Ecto neural progenitor cell (in vitro differentiated cells): ENCODE measurements around the gene SERPINH1.

Experiments used
- DNase-seq: peaks from one replicate; pipeline ENCODE4 v3.0.0-alpha.2; 2018; ENCODE audit warnings: low spot score

SERPINH1 gene

DNA sequence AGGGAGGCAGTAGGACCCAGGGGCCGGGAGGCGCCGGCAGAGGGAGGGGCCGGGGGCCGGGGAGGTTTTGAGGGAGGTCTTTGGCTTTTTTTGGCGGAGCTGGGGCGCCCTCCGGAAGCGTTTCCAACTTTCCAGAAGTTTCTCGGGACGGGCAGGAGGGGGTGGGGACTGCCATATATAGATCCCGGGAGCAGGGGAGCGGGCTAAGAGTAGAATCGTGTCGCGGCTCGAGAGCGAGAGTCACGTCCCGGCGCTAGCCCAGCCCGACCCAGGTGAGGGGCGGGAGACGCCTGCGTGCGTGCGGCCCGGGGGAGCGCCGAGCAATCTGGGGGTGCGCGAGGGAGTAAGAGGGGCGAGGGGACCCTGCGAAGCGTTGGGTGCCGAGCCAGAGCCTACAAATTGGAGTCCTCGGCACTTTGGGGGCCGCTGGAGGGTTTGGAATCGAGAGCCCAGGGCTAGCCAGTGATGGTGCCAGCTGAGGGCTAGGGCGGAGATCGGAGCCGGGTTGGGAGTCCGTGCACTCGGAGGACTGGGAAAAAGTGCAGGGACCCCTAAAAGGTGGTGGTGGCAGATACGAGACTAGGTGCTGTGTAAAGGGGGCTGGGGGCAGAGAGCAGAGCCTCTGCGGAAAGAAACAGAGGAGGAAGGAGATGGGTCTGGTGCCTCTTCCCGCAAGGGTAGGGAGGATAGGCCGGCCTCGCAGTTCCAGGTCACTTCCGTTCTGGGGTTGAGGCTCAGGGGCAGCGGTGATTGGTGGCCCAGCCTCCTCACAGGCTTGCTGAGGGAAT lies at the start of gene SERPINH1:
SERPINH1 (plus strand) TSS at position 206 of the 788 bp plus-strand sequence. CDS start 4,097 bp downstream, outside the sequence.
- DNase-seq, result peak; percentile 88

DNA sequence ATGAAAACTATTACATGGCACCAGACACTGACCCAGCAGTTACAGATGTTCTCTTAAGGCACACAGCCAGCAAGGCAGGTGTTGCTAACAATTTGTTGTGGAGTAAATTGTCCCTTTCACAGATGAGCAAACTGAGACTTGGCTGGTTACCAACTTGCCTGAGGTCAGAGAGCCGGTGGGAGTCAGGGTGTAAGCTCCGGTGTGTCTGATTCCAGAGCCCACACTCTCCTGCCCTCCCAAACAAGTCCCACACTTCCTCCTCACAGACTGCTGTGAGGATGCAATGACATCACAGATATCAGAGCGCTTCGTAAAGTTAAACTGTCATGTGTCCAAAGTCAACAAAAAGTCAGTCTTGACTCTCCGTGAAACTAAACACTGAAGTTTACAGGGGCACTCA lies 48.8 kb upstream of the SERPINH1 start:
- DNase-seq, result no peak

DNA sequence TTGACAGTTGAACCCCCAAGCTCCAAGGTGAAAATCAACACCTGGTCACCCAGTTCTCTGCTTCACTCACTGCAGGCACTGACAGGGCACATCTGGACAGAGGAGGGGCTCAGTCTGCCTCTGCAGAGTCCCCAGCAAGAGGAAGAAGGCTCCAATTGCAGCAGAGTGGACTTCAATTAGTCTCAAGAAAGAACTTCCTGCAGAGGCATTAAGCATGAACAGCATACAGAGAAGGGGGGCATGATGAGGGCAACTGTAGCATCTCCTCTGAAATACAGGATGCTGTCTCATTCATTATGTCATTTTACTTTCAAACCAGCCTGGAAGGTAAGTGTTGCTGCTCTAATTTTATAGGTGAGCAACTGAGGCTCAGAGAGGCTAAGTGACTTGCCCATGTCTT lies 47.5 kb upstream of the SERPINH1 start:
- DNase-seq, result no peak

DNA sequence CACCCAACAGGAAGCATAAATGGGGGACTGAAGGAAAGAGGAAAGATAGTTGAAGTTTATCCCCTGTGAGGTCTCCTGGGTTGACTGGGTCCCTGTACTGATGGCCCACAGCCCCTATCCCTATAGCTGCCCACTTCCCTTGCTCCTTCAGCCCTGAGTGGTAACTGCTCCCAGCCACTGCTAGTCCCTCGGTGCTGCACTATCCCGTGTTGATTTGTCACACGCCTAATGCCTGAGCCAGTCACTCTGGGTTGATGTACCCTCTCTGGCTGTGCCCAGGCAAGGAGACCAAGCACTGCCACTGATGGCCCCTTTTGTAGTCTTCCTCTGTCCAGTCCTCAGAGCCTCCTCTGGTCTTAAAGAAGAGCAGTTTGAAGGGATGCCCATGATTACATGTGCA lies 45.9 kb upstream of the SERPINH1 start:
- no peak for DNase-seq

DNA sequence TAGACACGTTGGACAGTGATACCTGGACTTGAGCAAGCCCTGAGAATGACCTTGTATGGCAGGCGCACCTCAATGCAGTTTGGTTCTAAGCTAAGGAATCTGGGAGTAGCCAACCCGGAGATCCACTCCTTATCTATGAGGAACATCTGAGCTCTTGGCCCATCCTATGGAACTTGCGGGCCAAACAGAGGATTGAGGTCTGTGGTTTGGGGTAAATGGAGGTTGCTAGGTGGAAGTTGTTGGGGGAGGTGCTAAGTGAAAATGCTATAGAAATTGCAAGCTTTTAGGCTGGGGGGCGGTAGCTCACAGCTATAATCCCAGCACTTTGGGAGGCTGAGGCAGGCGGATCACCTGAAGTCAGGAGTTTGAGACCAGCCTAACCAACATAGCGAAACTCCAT lies 45.2 kb upstream of the SERPINH1 start:
- no peak for DNase-seq

DNA sequence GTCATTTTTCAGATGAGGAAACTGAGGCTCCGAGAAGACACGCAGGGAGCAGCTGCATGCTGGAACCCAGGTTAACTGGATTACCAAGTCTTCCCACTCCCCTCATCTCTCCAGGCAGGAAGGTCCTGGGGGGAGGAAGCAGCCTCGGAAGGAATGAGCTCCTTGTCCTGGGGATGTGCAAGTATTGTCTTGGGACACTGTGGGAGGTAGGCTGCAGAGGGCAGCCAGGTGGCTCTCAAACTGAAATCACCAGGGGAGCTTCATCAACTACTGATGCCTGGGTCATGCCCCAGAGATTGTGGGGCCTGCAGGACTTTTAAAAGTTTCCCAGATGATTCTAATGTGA lies 43.9 kb upstream of the SERPINH1 start:
- no peak for DNase-seq

DNA sequence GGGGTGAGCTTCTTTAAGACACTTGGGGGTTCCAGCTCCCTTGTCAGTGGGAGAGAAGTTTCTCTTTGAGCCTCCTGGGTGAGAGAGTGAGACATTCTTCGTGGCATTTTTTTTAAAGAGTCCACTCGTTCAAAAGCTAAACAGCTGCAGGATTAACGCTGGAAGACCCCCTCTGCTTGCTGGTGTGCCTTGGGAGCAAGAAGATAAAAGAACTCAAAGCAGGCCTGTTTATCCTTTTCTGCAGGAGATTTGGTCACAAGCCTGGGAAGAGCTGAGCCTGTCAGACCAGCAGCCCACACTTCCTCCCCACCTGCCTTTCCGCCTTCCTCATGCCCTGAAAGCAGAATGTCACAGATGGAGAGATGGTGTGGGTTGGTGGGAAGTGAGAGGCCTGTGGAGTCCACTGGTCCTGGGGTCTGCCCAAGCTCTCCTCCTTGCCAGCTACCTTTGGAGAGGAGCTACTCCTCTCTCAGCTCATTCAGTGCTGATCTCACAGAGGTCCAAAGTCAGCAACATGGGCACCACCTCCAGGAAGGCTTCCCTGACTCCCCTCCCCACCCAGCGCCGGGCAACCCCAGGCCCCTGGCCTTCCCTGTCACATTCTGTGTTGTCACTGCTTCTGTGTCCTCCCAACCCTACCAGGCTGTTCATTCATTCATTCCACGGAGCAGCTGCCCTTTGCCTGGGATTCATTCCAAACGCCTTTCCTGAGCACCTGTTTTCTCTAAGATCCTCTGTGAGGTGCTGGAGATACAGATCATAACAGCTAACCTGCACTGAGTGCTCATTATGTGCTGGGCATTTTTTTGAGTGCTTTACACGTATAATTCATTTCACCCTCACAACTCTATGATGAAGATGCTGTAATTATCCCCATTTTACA lies 43.0 kb upstream of the SERPINH1 start:
- DNase-seq, result no peak

DNA sequence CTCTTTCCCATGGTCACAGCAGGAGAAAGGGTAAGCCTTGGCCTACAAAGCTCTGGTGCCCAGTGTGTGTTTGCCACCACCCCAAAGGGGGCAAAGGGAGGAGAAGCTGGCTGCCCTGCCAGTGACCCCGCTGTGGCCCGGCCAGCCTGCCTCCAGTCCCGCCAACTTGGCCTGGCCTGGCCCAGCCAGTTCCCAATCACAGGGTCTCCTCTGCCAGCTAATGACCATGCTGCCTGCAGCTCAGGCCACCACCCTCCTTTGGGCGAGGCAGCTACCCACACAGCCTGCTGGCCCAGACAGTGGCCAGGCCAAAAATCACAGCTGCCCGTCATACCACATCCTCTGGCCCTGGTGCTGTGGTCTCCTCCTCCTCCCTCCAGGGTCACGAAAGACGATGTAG lies 41.4 kb upstream of the SERPINH1 start:
- DNase-seq, result no peak

DNA sequence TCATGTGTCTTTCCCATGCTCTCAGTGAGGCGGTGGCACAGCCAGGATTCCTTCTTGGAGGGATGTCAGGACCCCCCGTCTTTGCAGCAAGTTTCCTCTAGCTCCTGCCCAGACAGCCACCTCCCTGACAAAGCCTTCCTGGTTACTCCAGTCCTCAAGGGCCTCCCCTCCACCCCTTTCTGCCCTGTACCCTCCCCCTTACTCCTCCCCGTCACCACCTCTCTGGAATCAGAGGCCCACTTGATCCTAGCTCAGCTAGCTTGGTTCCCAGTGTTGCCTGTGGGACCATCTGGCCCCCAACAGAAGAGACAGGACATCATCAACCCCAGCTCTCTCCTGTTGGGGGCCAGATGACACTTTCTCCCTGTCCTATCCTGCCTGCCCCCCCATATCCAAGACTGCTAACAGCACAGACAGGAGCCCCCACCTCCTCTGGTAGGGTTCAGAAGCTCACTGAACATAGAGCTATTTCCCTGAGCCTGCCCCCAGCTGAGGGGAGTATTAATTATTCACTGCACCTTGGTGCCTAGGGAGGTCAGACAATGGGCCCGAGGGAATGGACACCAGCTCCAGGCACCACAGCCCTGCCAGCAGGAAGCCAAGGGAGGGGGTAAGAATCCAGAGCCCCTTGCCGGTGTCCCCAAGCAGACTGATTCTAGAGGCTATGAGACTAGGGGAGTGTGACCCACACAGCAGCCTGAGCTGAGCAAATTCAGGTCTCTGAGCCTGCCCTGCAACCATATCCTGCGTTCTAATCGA lies 39.6 kb upstream of the SERPINH1 start:
- no peak for DNase-seq

DNA sequence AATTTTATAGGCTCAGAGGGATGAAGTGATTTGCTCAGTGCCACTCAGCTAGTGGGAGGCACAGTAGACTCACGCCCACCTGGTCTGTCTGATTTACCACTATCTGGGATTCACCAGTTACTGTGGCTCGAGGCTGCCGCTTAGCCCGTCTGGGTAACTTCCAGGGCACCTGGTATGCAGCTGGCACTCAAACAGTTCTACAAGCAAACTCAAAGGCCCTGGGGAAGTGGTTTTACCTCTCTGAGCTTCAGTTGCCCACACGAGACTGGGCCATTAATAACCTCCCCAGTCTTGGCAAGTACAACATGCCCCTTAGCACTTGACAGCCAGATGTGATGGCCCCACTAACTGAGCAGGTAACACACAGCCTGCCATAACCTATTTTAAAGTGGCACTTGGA lies 38.9 kb upstream of the SERPINH1 start:
- no peak for DNase-seq

DNA sequence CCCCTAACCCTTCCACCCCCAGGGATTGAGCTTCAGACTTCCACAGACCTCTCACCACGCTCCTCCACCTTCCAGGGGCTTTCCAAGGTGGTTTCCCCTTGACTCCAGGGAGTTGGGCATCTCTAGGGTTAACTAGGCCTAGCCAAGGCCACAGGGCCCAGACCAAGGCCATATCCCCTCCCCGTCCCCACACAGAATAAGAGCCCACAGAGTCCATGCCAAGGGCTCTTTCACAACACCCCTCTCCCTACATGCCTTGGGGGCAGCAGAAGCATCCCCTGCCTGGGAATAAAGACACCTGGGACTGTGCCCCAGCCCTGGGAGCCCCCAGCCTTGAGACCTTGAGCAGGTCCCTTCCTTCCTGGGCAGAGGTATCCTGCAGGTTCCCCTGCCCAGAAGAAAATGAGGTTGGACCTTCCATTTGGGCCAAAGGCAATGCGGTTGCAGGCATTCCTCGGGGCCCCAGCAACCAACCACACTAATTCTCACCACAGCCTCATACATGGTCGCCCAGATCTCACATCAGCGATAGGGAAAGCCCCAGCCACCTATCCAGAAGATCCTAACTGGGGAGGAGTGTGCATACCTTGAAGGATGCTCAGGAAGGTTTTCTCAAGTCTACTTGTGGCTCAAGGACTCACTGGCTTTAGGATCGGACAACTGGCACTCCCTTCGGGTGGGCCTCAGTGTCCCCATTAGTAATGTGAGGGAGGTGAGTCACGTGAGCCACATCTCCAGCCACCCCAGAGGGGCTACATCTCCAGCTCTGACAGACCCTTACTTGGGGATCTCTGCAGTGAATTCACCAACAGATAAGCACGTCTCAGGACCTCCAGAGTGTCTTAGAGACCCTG lies 38.0 kb upstream of the SERPINH1 start:
- DNase-seq, result no peak

DNA sequence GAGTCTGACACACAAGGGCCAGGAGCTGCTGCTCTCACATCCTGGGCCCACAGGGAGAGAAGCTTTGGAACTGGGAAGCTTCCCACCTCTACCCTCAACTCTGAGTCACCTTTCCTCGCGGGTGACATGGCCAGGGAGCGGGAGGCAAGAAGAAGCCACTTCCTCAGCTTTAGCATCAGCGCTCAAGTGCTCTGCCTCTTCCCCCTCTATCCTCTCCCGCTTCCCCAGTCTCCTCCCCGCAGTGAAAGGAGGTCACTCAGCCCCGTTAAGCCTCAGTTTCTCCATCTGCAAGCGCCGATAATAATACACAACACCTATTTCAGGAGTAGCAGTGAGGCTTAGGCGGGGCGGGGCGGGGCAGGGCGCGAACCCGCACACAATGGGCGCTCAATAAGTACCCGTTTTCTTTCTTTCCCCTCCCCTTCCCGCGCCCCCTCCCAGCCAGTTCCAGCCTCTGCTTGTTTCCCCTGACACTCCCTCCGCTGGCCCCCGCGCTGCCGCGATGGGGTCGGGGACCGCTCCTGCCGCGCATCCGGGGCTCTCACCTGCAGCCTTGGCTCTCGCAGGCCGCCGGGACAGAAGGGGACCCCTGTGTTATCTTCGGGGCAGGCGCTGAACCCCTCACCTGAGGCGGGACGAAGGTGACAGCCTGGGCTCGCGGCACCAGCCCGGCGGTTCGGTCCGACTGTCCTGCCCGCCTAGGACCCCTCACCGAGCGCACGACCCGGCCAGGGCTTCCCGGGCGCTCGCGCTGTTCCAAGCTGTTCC lies 37.2 kb upstream of the SERPINH1 start:
- peak; percentile 76 for DNase-seq

DNA sequence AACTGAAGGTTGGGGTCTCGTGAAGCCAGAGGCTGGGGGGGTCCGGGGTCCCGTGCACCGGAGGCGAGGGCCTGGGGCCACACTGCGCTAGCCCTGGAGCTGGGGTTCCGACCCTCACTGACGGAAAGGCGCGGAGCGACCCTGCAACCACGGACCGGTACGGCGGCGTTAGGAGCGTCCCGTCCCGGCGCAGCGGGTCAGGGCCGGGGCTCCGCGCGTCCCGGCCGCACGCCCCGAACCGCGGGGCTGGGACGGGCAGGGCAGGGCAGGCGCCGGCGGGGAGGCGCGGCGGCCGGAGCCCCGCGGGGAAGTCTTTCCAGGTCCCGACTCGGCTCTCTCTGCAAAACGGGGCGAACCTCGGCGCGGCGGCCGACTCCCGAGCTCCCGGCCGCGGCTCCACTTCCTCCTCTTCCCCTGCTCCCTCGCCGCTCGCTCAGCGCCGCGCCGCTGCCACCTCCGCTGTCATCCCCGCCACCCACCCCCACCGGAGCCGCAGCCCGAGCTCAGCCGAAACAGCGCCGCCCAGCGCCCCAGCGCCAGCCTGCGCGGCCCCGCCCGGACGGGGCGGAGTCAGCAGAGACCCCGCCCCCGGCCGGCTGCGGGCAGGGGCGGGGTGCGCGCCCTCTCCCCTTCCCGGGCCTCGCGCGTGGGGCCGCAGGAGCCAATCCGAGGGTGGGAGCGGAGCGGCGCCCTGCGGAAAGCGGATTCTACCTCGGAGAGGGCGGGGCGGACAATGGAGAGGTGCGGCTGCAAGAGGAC lies 36.4 kb upstream of the SERPINH1 start, which contains the start of gene GDPD5:
GDPD5 (minus strand) TSS at position 509 of the 759 bp plus-strand sequence. CDS start 48,206 bp downstream, outside the sequence.
- peak; percentile 92 for DNase-seq

DNA sequence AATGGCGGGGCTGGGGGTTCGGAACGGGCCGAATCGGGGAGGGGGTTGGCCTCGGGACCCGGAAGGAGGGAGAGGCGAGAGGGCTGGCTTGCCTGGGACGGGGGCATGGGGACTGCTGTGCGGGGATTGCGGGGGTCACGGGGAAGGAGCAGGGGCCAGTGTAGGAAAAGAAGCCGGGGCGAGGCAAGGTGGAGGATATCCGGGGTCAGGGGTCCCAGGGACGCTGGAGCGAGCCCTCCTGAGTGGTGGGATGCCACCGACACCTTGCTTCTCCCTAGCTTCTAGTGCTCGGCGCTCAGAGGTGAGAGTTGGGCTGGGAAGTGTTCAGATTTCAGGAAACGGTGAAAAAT lies 35.9 kb upstream of the SERPINH1 start:
- no peak for DNase-seq

DNA sequence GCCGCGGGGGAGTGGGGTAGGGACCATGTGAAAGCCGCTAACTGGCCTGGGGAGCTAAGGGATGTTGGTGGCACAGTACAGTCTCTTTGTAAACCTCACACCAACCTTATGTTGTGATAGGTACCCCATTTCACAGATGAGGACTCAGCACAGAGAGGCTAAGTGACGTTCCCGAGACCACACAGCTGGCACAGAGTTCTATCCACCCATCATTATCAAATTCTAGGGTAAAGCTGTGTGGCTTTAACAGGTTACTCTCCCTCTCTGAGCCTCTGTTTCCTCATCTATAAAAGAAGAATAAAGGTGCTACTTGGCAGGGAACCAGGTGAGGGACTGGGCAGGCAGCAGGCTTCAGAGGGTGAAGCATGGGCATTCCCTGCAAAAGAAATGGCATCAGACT lies 34.9 kb upstream of the SERPINH1 start:
- no peak for DNase-seq

DNA sequence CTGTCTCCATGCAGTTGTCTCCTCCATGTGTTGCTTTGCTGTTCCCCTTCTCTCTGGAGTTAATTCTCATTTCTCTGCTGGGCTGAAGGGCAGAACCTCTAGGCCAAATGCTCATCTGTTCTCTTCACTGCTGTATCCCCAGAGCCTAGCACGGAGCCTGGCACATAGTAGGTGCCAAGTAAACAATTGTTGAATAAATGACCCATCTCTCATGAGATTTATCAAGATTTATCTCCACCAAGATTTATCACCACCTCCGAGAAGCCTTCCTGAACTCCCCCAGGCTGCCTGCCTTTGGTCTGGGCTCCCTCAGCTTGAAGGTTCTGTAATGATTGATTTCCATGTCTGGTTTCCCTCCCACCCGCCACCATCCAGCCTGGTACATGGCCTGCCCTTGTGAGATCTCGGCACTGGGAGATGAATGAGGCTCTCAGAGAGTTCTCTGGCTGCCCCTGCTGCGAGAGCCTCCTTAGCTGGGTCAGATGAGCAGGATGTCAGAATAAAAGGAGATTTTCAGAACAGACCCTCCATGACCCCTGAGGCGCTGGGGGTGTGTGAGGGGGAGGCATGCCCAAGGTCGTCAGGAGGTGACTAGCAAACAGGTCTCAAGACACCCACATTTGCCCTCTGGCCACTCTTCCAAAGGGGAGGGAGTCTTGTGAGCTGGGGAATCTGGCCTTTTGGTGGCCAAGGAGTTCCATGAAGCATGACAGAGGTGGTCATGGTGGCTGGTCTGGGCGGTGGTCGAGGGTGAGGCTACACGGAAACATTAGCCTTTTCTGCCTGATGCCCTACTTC lies 33.9 kb upstream of the SERPINH1 start:
- no peak for DNase-seq

DNA sequence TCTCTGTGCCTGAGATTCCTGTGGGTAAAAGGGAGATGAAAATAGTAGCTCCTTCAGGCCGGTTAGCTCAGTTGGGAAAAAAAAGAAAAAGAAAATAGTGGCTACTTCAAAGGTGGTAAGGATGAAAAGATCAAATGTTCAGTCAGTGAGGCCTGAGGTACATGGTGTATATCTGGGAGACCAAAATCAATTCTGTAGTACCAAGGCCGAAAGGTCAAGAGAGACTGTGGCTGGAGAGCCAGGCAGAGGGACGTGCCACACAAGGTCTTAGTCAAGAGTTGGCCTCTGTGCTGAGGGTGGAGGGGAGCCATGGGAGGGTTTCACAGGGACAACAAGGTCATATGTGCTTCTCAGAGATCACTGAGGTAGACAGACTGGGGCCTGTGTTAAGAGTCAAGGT lies 31.5 kb upstream of the SERPINH1 start:
- no peak for DNase-seq

DNA sequence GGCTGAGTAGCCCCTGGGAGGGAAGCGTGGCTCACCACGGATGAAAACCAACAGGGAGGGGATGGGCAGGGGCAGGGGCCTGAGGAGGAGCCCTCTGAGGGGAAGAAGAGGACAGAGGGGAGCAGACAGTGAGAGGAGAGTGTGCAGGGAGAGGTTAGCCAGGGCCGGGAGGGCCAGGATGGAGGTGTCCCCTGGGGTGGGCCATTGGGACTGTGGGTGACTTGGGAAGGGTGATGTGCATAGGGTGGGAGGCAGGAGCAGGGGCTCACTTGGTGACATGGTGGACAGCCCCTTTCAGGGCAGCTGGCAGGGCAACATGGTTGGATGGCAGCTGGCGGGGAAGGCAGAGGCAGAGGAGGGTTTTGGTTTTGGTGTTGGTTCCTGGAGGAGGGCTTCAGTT lies 30.7 kb upstream of the SERPINH1 start:
- DNase-seq, result no peak
